ENCODE measurements around the gene VLDLR. TPM values are rescaled to one million over a fixed set of nuclear protein-coding genes. Genes with fewer than 3 reads are reported as not detected.

Gene VLDLR
- total RNA-seq = 47.8 to 50.0 TPM (median 49.6 TPM) in 3 replicates

GRCh38 chr9:2621722-2622460 is at the start of gene VLDLR:
TSS of gene VLDLR (plus strand) at chr9:2621787. CDS start at chr9:2622190, 403 bp downstream.
- Mint-ChIP-seq H3K9me3 (peaks cover 4% of the 10 kb centered on the region), H3K4me1 (peaks cover 36% of the 10 kb centered on the region), H3K4me3 (peak within 1 kb of the TSS; percentile 92), H3K27ac (peak within 1 kb of the TSS; percentile 96), H3K36me3 (no peaks in the 10 kb centered on the region), H3K27me3 (ENCODE audit: low read depth) (peaks cover 5% of the 10 kb centered on the region)
- peak; percentile 45 to 74 for DNase-seq (ENCODE audit: low spot score in 2 of 2, unreplicated experiment in 2 of 2)
- TF ChIP-seq CTCF (IDR thresholded peaks at IDR 0.05; ENCODE audit: unreplicated experiment) = no peak

- H3K36me3 Mint-ChIP-seq = no peaks in the 10 kb centered on the region
- TF ChIP-seq CTCF (IDR thresholded peaks at IDR 0.05; ENCODE audit: unreplicated experiment) = no peak
- no peak for DNase-seq (ENCODE audit: low spot score in 2 of 2, unreplicated experiment in 2 of 2)
- no peak overlapping the region for H3K4me3 Mint-ChIP-seq
- peaks cover 51% of the 10 kb centered on the region for H3K4me1 Mint-ChIP-seq
- H3K27me3 Mint-ChIP-seq (ENCODE audit: low read depth) = no peaks in the 10 kb centered on the region
- H3K27ac Mint-ChIP-seq = no peak overlapping the region
- H3K9me3 Mint-ChIP-seq = peaks cover 4% of the 10 kb centered on the region
Observed at GRCh38 chr9:2574203-2574602, 47.4 kb upstream of the VLDLR start.

GRCh38 chr9:2576631-2577030 is 45.0 kb upstream of the VLDLR start:
- peaks cover 4% of the 10 kb centered on the region for H3K9me3 Mint-ChIP-seq
- peak overlapping the region; percentile 47 for H3K27ac Mint-ChIP-seq
- peaks cover 38% of the 10 kb centered on the region for H3K4me1 Mint-ChIP-seq
- H3K4me3 Mint-ChIP-seq = no peak overlapping the region
- H3K27me3 Mint-ChIP-seq (ENCODE audit: low read depth) = no peaks in the 10 kb centered on the region
- no peak for TF ChIP-seq CTCF (IDR thresholded peaks at IDR 0.05; ENCODE audit: unreplicated experiment)
- H3K36me3 Mint-ChIP-seq = no peaks in the 10 kb centered on the region
- no peak for DNase-seq (ENCODE audit: low spot score in 2 of 2, unreplicated experiment in 2 of 2)

GRCh38 chr9:2583308-2584013 is 38.1 kb upstream of the VLDLR start:
- H3K9me3 Mint-ChIP-seq = peaks cover 52% of the 10 kb centered on the region
- no peak overlapping the region for H3K27ac Mint-ChIP-seq
- DNase-seq (ENCODE audit: low spot score in 2 of 2, unreplicated experiment in 2 of 2) = no peak
- H3K4me1 Mint-ChIP-seq = no peaks in the 10 kb centered on the region
- no peaks in the 10 kb centered on the region for H3K27me3 Mint-ChIP-seq (ENCODE audit: low read depth)
- peaks cover 42% of the 10 kb centered on the region for H3K36me3 Mint-ChIP-seq
- TF ChIP-seq CTCF (IDR thresholded peaks at IDR 0.05; ENCODE audit: unreplicated experiment) = no peak
- H3K4me3 Mint-ChIP-seq = no peak overlapping the region

- no peak for TF ChIP-seq CTCF (IDR thresholded peaks at IDR 0.05; ENCODE audit: unreplicated experiment)
- DNase-seq (ENCODE audit: low spot score in 2 of 2, unreplicated experiment in 2 of 2) = no peak
- peaks cover 39% of the 10 kb centered on the region for H3K36me3 Mint-ChIP-seq
- H3K4me1 Mint-ChIP-seq = no peaks in the 10 kb centered on the region
- peaks cover 50% of the 10 kb centered on the region for H3K9me3 Mint-ChIP-seq
- H3K4me3 Mint-ChIP-seq = no peak overlapping the region
- no peaks in the 10 kb centered on the region for H3K27me3 Mint-ChIP-seq (ENCODE audit: low read depth)
- no peak overlapping the region for H3K27ac Mint-ChIP-seq
Observed at GRCh38 chr9:2591967-2592366, 29.6 kb upstream of the VLDLR start.

Data from mesothelial cell of epicardium (in vitro differentiated cells).